ENCODE data around the gene TTC28. TPM values are rescaled to one million over a fixed set of nuclear protein-coding genes. Genes with fewer than 3 reads are reported as not detected.

The TTC28 gene
- polyA plus RNA-seq, 1 donor from 2014 or later, result 0.30 TPM

GRCh38 chr22:28360939-28361338 lies 318.7 kb downstream of the TTC28 start:
- H3K9me3 Mint-ChIP-seq, result peaks cover 2 to 16% (median 10%) of the 10 kb centered on the region in 3 donors
- no peaks in the 10 kb centered on the region for H3K27me3 Mint-ChIP-seq
- H3K36me3 Mint-ChIP-seq, result no peaks in the 10 kb centered on the region
- no peaks in the 10 kb centered on the region for H3K4me1 Mint-ChIP-seq
- H3K27ac Mint-ChIP-seq, result no peak overlapping the region
- H3K4me3 Mint-ChIP-seq, result no peak overlapping the region

DNA sequence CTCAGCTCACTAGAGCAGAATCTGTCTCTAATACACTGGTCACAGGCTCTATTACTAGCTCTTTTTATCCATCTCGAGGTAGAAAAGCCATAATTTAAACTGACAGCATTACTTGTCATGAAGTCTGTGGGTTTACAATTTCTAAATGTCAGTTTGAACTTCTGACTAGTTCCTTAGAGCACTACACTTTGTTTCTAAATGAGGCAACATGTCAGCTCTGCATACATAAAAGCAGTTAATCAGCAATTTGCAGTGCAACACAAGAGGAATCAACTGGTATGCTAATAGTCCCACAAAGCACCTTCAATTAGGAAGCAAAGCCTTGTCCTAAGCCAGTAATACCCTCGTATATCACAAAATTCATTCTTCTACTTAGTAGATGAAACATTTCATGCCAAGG lies 321.3 kb downstream of the TTC28 start:
- Mint-ChIP-seq H3K4me3 (no peak overlapping the region), H3K36me3 (no peaks in the 10 kb centered on the region), H3K27me3 (no peaks in the 10 kb centered on the region), H3K4me1 (no peaks in the 10 kb centered on the region), H3K27ac (no peak overlapping the region), H3K9me3 (peaks cover 0 to 9% (median 7%) of the 10 kb centered on the region in 3 donors)

DNA sequence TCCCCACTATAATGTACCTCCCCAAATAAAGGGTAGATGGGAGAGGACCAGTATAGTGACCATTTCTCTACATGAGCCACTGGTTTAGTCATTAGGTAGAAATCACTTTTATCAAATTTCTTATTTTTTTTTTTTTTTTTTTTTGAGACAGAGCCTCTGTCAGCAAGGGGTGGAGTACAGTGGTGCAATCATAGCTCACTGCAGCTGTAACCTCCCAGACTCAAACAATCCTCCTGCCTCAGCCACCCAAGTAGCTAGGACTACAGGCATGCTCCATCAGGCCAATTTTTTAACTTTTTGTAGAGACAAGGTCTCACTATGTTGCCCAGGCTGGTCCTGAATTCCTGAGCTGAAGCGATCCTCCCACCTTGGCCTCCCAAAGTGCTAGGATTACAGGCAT lies 322.4 kb downstream of the TTC28 start:
- Mint-ChIP-seq H3K4me3 (no peak overlapping the region), H3K27me3 (no peaks in the 10 kb centered on the region), H3K4me1 (no peaks in the 10 kb centered on the region), H3K9me3 (peaks cover 0 to 4% (median 4%) of the 10 kb centered on the region in 3 donors), H3K27ac (no peak overlapping the region), H3K36me3 (no peaks in the 10 kb centered on the region)

- no peaks in the 10 kb centered on the region for H3K9me3 Mint-ChIP-seq
- H3K27ac Mint-ChIP-seq, result no peak overlapping the region
- H3K4me1 Mint-ChIP-seq, result no peaks in the 10 kb centered on the region
- H3K36me3 Mint-ChIP-seq, result no peaks in the 10 kb centered on the region
- H3K27me3 Mint-ChIP-seq, result peaks cover 1% of the 10 kb centered on the region
- no peak overlapping the region for H3K4me3 Mint-ChIP-seq
Measured at GRCh38 chr22:28351476-28351875, 328.2 kb downstream of the TTC28 start.

DNA sequence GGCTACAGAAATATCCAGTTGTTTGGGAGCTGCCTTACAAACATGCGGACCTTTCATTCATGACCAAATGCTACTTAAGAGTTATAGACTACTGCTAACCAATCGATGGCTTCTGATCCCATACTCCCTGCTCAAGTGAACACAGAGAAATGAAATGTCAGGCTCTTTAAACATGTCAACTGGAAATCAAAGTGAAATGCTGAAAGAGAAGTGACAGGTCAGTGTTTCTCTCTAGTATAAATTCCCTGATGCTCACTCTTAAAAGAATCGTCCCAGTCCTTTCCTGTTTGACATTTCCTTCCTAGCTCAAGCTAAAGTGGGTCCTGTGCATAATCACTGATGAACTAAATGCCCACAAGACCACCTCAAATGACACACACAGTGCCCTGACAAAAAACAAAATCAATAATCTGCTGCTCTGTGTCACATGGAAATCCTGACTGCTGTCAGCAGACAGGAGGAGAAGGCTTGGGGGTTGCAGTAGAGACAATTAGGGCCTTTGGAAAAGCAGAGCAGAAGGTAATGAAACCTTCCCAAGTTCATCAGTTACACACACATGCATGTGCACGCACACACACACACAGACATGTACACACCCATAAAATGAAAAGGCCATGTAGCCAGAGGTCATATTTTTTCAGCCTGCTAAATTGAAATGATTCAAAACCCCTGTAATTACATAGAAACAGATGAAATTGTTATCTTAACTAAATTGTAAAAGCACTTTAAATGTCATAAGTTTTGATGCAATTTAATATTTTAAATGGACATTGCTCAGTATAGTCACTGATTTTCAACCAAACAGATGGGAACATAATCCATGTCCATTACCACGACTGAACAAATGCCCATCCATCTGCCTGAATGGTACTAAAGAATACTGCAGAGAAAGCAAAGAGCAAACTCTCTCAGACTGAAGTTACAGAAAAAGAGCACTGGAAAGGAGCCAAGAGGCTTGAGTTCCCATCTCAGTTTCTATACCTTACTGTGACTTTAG lies 330.7 kb downstream of the TTC28 start:
- no peak overlapping the region for H3K4me3 Mint-ChIP-seq
- peaks cover 1% of the 10 kb centered on the region for H3K27me3 Mint-ChIP-seq
- no peaks in the 10 kb centered on the region for H3K36me3 Mint-ChIP-seq
- H3K9me3 Mint-ChIP-seq, result no peaks in the 10 kb centered on the region
- no peak overlapping the region for H3K27ac Mint-ChIP-seq
- no peaks in the 10 kb centered on the region for H3K4me1 Mint-ChIP-seq

DNA sequence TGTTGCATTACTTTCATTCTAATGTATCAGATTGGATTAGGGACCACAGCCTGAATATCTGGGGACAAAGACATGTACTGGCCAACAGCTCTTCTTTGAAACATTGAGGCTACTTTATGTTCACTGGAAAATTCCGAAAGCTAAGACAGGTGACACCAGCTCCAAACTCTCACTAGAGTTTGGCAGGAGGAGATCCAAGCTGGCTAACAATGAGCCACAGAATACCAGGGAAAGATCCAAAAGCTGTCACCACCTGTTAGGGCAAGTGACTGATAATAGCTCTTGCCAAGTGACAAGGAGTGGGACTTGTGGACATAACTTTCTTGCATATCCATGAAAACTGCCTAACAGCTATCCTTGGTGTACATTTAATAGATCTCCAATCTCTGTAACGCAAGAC lies 333.3 kb downstream of the TTC28 start:
- Mint-ChIP-seq H3K27ac (no peak overlapping the region), H3K4me3 (no peak overlapping the region), H3K4me1 (no peaks in the 10 kb centered on the region), H3K9me3 (no peaks in the 10 kb centered on the region), H3K36me3 (no peaks in the 10 kb centered on the region), H3K27me3 (peaks cover 1% of the 10 kb centered on the region)

GRCh38 chr22:28344918-28345703 lies 334.5 kb downstream of the TTC28 start:
- Mint-ChIP-seq H3K9me3 (no peaks in the 10 kb centered on the region), H3K4me1 (no peaks in the 10 kb centered on the region), H3K36me3 (no peaks in the 10 kb centered on the region), H3K4me3 (no peak overlapping the region), H3K27ac (no peak overlapping the region), H3K27me3 (peaks cover 3% of the 10 kb centered on the region)

- Mint-ChIP-seq H3K4me3 (no peak overlapping the region), H3K36me3 (no peaks in the 10 kb centered on the region), H3K27ac (no peak overlapping the region), H3K4me1 (no peaks in the 10 kb centered on the region), H3K27me3 (peaks cover 3% of the 10 kb centered on the region), H3K9me3 (peaks cover 0 to 3% (median 0%) of the 10 kb centered on the region in 3 donors)
Measured at GRCh38 chr22:28341001-28341400, 338.6 kb downstream of the TTC28 start.

DNA sequence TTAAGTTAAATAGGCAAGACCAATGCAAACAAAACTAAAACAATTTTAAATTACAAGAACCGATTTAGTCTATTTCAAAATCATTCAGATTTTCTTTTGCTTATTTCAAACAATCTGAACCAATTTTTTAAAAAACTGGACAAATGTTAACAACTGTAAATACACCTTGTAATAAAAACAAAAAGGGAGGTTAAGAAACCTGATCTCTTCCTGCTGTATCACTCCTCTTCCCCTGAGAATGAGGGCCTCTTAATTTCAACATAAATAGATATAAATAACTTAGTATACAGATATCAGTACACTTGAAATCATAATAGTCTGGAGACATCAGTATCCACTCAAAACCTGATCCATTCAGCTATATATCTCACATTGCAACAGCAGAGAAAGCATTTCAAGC lies 346.6 kb downstream of the TTC28 start:
- H3K4me1 Mint-ChIP-seq, result no peaks in the 10 kb centered on the region
- no peak overlapping the region for H3K4me3 Mint-ChIP-seq

GRCh38 chr22:28332410-28332809 lies 347.2 kb downstream of the TTC28 start:
- Mint-ChIP-seq H3K27me3 (no peaks in the 10 kb centered on the region), H3K36me3 (no peaks in the 10 kb centered on the region), H3K27ac (no peak overlapping the region), H3K9me3 (peaks cover 0 to 4% (median 0%) of the 10 kb centered on the region in 3 donors), H3K4me1 (no peaks in the 10 kb centered on the region), H3K4me3 (no peak overlapping the region)

More for the DNA sequence above, 346.6 kb downstream of the TTC28 start:
- Mint-ChIP-seq H3K9me3 (peaks cover 0 to 4% (median 0%) of the 10 kb centered on the region in 3 donors), H3K27ac (no peak overlapping the region), H3K36me3 (no peaks in the 10 kb centered on the region), H3K27me3 (no peaks in the 10 kb centered on the region)

DNA sequence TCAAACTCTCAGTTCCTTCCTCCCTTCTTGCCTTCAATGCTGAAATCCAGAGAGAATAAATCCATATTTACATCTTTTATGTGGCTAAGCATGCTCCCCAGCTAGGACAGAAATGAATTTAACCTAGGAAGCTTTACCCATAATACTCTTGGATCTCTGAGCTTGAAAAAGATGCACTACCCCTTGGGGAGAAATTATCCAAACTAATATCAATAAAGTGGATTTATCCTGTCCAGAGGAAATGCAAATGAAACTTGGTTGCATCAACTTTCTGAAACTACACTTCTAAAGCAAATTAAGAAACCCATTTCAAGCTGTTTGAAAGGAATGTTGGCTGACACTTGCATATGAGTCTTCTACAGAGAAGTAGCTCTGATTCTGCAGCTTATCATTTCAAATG lies 347.9 kb downstream of the TTC28 start:
- Mint-ChIP-seq H3K27ac (no peak overlapping the region), H3K36me3 (no peaks in the 10 kb centered on the region), H3K4me1 (no peaks in the 10 kb centered on the region), H3K27me3 (no peaks in the 10 kb centered on the region), H3K4me3 (no peak overlapping the region), H3K9me3 (peaks cover 0 to 4% (median 0%) of the 10 kb centered on the region in 3 donors)

GRCh38 chr22:28329186-28330073 lies 350.2 kb downstream of the TTC28 start:
- Mint-ChIP-seq H3K27ac (no peak overlapping the region), H3K9me3 (no peaks in the 10 kb centered on the region), H3K4me1 (no peaks in the 10 kb centered on the region), H3K27me3 (peaks cover 2% of the 10 kb centered on the region), H3K4me3 (no peak overlapping the region), H3K36me3 (no peaks in the 10 kb centered on the region)

DNA sequence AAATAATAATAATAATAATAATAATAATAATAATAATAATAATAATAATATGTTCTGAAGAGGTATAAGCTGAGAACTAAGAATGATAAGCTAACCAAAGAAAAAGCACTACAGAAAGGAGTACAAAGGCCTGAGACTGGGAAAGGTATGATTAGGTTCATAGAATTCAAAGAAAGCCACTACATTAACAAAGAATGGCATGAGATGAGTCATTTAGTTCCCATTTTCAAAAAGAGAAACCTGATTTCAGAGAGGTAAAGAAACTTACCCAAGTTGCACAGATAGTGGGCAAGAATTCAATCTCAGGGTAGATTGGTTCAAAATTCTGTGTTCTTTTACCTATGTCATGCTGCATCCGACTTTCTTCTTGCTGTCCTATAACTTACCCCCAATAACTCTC lies 350.9 kb downstream of the TTC28 start:
- Mint-ChIP-seq H3K27ac (no peak overlapping the region), H3K9me3 (no peaks in the 10 kb centered on the region), H3K4me3 (no peak overlapping the region), H3K27me3 (peaks cover 4% of the 10 kb centered on the region), H3K36me3 (no peaks in the 10 kb centered on the region), H3K4me1 (no peaks in the 10 kb centered on the region)

- Mint-ChIP-seq H3K9me3 (no peaks in the 10 kb centered on the region), H3K27me3 (peaks cover 2% of the 10 kb centered on the region), H3K27ac (no peak overlapping the region), H3K4me1 (no peaks in the 10 kb centered on the region), H3K36me3 (no peaks in the 10 kb centered on the region), H3K4me3 (no peak overlapping the region)
Measured at GRCh38 chr22:28316014-28316413, 363.6 kb downstream of the TTC28 start.

GRCh38 chr22:28314959-28315358 lies 364.7 kb downstream of the TTC28 start:
- no peaks in the 10 kb centered on the region for H3K36me3 Mint-ChIP-seq
- H3K9me3 Mint-ChIP-seq, result no peaks in the 10 kb centered on the region
- no peak overlapping the region for H3K4me3 Mint-ChIP-seq
- no peaks in the 10 kb centered on the region for H3K4me1 Mint-ChIP-seq
- H3K27me3 Mint-ChIP-seq, result peaks cover 2% of the 10 kb centered on the region
- no peak overlapping the region for H3K27ac Mint-ChIP-seq

Data from IgD-negative memory B cell (primary cell).